GM18519 (cell line): ENCODE results near the gene RXRA.
"Not testable (repeated sequence)": the region's sequence is repeated elsewhere in the genome, so short reads cannot be mapped to it uniquely, and the experiment has no call there.

ENCODE experiments used
- ATAC-seq: cut with Tn5 transposase; IDR thresholded peaks from one replicate; pipeline ENCODE4 v1.9.1; 2021; ENCODE audit warnings: mild to moderate bottlenecking, moderate library complexity; ENCODE audit not compliant: unreplicated experiment, low FRiP score

RXRA gene

GRCh38 chr9:134293611-134294152, 32.6 kb upstream of the RXRA start:
- no peak for ATAC-seq

- ATAC-seq = no peak
These were observed 31.8 kb upstream of the RXRA start for GRCh38 chr9:134294153-134295071.

GRCh38 chr9:134295101-134295745, 31.0 kb upstream of the RXRA start:
- no peak for ATAC-seq

- no peak for ATAC-seq
These were observed 30.5 kb upstream of the RXRA start for GRCh38 chr9:134295746-134296250.

- ATAC-seq = no peak
These were observed 29.8 kb upstream of the RXRA start for GRCh38 chr9:134296301-134297082.

- ATAC-seq = no peak
These were observed 29.2 kb upstream of the RXRA start for GRCh38 chr9:134297083-134297410.

- ATAC-seq = no peak
These were observed 28.7 kb upstream of the RXRA start for GRCh38 chr9:134297576-134297975.

GRCh38 chr9:134298000-134298399, 28.3 kb upstream of the RXRA start:
- ATAC-seq = no peak

GRCh38 chr9:134299068-134299467, 27.2 kb upstream of the RXRA start:
- ATAC-seq = no peak

GRCh38 chr9:134299883-134300282, 26.4 kb upstream of the RXRA start:
- ATAC-seq = no peak

GRCh38 chr9:134301387-134302129, 24.7 kb upstream of the RXRA start:
- no peak for ATAC-seq

GRCh38 chr9:134302130-134302817, 24.0 kb upstream of the RXRA start:
- ATAC-seq = no peak

GRCh38 chr9:134303601-134304000, 22.7 kb upstream of the RXRA start:
- ATAC-seq = no peak

GRCh38 chr9:134304261-134304660, 22.0 kb upstream of the RXRA start:
- ATAC-seq = no peak

GRCh38 chr9:134304690-134305089, 21.6 kb upstream of the RXRA start:
- no peak for ATAC-seq

- no peak for ATAC-seq
These were observed 20.7 kb upstream of the RXRA start for GRCh38 chr9:134305533-134305932.

- ATAC-seq = not testable (repeated sequence)
These were observed 20.2 kb upstream of the RXRA start for GRCh38 chr9:134306042-134306441.

GRCh38 chr9:134306636-134307600, 19.3 kb upstream of the RXRA start:
- no peak for ATAC-seq
